Endothelial cell of hepatic sinusoid (primary cell): ENCODE results near the gene TMCO4.

Source experiments
- in situ Hi-C: cut with HindIII; loops from 2 replicates; pipeline ENCODE4 v1.10.0; 2017; ENCODE audit warnings: low sequenced_read_pairs

Gene TMCO4

DNA sequence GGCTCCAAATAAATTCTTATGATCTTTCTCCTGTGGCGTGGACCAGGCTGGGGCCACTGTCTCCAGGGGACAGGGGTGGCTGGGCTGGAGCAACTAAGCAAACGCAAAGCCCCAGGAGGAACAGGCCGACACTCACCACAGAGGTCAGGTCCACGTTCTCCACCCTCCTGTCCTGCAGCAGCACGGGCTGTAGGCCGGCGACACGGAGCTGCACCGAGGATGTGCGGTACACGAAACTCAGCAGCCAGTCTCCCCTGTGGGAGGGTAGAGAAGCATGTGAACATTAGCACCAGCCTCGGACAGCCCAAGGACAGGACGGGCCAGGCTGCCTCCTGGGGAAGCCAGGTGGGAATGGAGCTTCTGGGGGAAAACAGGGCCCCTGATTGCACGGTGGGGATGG is 105.4 kb downstream of the TMCO4 start:
- in situ Hi-C loops, result no loop called here

DNA sequence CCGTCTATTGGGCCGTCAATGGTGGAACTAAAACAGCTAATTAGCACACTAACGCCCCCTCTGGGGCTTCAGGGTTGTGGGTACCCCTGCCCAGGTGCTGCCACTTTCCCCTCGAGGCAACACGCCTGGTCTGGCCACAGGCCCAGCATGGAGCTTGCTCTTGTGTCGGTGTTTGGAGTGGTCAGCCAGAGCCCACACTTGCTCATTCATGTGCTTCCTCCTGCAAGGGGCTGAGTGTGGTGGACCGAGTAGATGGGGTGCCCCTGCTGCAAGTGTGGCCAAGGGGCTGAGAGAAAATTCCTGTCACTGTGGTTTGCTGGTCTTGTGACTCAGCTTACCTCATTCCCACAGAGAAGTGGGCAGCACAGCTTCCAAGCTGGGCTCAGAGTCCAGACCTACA is 109.4 kb downstream of the TMCO4 start:
- in situ Hi-C loops, result no loop called here

DNA sequence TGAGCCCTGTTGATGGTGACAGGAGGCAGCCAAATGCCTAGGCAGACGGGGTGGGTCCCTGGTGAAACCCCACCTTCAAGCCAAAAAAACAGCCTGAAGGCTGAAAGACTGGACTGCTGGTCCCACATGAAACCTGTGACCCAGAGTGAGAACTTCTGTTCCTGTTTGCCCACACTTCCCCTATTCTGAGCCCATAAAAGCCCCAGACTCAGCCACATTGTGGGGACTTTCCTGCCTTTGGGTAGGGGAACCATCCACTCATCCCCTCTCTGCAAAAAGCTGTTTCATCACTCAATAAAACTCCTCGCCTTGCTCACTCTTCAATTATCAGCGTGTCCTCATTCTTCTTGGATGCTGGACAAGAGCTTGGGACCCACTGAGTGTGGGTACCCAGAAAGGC is 109.9 kb downstream of the TMCO4 start:
- in situ Hi-C loops, result no loop called here

DNA sequence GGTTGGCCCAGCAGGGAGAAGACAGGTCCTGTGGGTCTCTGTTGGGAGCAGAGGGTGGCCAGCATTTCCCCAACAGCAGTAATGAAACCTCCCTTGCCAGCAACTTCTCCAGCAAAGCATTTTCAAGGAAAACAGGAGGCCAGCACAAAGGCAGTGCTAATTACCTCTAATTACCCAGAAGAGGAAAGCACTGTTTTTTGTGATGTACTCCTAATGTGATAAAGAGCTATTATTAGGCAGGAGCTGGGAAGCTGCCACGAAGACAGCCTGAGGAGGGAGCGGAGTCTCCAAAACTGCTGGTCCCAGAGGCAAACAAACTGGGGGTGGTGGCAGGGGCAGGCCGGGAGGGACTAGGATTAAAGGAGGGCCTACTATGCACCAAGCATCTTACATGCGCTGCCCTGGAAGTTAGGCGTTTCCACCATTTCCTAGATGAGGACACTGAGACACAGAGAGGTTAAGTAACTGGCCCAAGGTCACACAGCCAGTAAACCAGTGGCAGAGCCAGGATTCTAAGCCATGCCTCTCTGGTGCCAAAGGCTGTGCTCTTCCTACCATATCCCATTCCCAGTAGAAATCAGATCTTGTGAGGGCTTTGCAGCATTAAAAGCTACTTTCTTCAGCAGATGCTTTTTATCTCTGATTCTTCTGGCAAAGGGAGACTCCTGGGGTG is 110.5 kb downstream of the TMCO4 start:
- in situ Hi-C loops, result no loop called here

DNA sequence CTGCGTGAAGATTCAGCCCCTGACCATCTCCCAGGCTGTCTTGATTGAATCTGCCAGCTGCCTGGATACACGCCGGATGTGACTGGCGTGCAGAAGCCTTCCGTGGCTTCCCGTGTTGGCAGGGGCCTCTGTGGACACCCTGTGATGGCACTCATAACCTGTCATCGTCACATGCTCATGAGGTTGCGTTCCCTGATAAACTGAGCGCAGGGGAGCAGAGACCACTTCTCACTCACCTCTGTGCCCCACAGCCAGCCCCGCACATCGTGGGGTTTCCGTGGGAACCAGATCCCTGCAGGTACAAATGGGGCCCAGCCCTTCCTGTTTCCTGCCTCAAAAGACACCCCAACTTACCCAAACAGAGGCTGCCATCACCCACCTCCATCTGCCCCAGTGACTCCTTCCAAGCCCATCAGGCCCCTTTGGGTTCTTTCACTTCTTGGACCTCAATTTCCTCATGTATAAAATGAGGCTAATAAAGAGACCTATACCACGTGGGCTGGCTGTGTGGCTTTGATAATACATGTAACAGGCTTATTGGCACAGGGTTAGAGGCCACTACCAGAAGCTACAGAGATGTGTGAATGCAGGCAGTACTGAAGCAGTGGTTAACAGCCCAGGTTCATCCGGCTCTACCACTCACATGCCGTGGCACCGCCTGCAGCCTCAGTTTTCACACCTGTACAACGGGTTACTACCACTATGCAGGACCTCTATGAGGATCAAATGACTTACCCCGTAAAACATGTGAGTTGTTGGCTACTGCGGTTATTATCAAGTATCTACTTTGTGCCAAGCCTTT is 111.5 kb downstream of the TMCO4 start:
- in situ Hi-C loops, result no loop called here

DNA sequence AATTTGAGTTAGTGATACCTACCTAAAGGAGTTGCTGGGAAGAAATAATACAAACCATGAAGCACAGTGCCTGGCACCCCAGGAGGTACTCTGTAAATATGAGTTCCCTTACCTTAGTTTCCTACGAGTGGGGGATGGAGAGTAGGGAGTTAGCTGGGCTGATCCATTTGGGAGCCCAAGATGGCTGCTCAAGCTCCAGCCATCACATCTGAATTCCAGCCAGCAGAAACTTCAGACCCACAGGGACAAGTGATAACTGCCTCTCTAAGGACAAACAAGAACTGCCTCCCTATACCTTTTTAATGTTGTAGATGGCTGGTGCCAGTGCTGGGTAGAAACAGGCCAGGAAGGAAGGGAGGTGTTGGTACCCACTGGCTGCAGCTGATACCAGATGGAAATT is 112.3 kb downstream of the TMCO4 start:
- in situ Hi-C loops, result no loop called here

DNA sequence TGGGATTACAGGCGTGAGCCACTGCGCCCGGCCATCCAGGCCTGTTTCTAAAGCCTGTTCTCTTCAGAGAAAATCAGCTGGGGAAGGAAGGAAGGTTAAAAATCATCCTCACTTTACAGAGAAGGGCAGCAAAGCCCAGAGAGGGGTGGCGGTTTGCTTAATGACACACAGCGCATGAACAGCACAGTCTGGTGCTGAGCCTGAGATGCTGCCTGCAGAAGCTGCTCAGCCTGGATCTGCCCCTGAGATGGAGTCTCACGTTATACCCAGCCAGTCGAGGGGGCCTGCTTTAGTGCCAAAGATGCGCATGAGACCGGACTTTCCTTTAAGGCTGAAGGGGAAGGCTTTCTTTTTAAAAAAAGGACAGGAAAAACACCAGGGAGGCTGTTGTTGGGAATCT is 113.7 kb downstream of the TMCO4 start:
- in situ Hi-C loops, result no loop called here

DNA sequence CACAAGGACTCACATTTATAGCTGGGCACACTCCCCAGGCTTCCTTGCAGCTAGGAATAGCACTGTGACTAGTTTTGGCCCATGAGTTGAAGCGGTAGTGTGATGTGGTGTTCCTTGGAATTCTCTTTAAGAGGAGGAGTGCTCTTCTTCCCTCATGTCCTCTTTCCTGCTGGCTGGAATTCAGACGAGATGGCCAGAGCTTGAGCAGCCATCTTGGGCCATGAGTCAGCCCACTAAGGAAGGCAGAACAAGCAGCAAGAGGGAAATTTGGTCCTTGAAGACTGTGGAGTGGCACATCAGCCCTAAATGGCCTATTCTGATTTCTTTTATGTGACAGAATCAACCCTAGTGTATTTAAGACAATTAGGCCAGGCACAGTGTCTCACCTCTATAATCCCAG is 115.0 kb downstream of the TMCO4 start:
- in situ Hi-C loops, result no loop called here

DNA sequence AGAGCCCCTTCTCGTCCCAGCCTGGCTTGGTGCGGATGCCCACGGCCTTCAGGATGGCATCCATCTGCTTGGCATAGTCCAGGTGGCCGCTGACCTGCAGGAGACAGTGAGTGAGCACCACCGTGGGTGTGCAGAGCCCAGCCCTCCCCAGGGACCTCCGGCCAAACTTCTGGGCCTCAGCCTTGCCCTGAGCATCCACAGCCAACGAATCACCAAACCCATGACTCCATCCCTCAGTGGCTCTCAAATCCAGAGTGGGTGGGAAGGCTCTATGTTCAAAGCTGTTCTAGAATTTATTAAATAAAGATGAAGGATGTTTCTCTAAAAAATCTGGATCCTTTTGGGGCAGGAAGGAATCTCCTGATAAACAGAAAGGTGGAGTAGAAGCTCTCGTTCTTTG is 116.4 kb downstream of the TMCO4 start:
- in situ Hi-C loops, result no loop called here

DNA sequence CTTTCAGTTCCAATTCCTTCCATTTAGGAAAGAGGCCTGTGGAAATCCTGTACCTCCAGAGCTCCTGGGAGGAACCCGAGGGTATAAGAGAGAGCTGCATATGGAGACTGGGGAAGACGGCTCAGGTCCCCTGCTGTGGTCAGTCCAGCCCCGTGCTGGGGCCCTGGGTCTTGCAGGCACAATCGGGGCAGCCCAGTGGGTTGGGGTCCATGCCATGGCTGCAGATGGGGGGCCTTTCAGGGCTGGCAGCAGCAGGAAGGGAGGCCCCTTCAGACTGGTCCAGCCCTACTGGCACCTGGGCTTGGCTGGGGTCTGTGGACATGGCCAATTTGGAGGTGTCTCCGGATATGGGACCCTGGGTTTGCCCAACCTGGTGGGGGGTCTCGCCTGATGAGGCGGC is 116.8 kb downstream of the TMCO4 start:
- in situ Hi-C loops, result no loop called here

DNA sequence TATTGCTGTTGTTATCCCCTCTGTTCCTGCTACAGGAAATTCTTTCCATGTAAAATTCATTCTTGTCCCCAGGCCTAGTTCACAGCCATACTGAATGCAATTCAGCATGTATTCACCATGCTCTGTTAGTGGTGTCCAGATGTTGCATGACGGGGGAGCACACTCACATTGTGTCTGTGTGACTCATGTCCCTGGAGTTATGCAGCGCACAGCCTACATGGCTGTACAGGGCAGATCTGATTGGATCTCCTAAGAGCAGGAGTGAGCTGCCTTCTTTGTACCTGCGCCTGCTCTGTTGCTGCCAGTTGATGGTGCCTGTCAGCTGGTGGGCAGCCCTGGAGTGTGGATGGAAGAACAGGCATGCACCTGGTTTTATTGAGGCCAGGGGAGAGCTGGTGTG is 117.5 kb downstream of the TMCO4 start:
- in situ Hi-C loops, result no loop called here

DNA sequence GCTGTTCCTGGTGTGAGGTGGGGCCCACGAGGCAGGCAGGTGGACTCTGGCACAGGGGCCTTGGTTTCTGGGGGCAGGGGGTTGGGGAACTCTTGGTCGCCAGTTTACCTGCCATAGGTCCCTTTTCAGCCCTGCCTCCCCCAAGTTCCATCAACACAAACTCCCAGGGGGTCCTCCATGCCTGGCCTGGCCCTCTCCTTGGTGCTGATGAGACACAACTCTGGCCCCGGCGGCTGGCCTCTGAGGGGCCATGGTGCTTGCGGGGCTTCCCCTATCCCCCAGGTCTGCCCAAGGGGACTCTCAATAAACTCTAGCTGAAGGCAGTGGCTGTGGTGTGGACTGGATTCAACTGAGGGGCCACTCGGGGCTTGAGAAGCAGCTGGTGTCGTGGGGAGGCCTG is 119.1 kb downstream of the TMCO4 start:
- in situ Hi-C loops, result no loop called here

DNA sequence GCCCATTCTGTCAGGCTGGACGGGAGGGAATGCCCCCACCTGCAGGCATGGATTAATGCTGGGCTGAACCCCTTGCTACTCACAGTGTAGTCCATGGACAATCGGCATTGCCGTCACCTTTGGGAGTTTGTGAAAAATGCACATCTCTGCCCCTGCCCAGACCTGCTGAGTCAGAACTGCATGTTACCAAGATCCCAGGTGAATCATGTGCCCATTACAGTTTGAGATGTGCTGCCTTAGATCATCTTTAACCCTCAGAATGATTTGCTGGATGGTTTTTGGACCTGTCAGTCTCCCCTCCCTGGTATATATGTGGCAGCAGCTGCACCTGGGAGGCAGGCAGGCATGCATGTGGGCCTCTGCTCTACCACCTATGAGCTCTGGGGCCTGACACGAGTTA is 120.0 kb downstream of the TMCO4 start:
- in situ Hi-C loops, result no loop called here

DNA sequence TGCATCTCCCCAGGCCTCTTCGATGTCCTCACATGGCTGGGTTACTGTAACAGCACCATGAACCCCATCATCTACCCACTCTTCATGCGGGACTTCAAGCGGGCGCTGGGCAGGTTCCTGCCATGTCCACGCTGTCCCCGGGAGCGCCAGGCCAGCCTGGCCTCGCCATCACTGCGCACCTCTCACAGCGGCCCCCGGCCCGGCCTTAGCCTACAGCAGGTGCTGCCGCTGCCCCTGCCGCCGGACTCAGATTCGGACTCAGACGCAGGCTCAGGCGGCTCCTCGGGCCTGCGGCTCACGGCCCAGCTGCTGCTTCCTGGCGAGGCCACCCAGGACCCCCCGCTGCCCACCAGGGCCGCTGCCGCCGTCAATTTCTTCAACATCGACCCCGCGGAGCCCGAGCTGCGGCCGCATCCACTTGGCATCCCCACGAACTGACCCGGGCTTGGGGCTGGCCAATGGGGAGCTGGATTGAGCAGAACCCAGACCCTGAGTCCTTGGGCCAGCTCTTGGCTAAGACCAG is 120.7 kb downstream of the TMCO4 start:
- in situ Hi-C loops, result no loop called here

DNA sequence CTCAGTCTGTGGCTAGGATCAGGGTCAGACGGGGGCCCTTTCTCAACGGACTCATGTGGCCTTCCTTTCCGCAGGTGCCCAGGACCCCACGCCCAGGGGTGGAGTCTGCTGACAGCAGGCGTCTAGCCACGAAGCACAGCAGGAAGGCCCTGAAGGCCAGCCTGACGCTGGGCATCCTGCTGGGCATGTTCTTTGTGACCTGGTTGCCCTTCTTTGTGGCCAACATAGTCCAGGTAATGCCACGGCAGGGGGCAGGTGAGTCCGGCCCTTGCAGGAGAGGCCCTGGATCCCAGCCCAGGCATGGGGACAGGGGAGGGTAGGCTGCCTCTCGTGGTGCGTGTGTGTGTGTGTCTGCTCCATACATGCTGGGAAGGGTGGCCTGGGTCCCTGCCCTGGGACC is 121.2 kb downstream of the TMCO4 start:
- in situ Hi-C loops, result no loop called here

DNA sequence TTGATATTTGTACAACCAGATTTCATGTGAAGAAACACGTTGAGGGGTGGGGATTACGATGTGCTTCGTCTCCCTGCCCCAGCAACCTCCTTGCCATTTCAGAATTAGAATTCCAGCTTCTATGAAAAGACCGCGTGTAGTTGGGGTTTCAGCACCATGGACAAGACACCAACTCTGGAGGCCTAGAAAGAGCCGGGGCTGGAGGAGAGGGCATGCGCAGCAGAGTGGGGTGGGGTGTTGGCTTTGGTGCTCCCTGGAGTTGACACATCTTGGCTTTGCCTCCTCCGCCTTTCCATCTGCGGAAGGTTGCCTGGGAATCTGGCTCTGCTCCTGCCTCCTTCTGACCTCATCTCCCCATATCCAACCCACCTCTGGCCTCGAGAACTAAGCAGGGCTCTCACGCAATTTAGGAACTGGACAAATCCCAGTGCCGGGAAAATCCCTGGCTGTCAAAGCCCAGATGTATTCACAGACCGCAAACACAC is 123.2 kb downstream of the TMCO4 start:
- in situ Hi-C loops, result no loop called here

DNA sequence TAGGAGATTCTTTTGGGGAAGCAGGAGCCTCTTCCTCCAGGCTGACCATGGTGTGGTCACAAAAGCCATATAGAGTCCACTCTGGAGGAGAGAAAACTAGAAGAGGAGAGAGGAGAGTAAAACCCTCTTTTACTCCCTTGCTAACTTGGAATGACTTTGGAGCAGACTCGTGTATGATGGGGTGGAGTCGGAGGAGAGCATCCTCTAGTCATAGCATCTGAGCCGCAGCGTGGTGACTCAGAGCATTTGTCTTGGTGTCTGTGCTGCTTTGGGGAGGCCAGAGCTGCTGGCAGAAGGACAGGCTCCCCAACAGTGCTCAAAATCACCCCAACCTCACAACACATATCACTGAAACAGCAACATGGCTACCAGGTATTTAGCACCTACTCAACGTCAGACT is 123.9 kb downstream of the TMCO4 start:
- in situ Hi-C loops, result no loop called here

DNA sequence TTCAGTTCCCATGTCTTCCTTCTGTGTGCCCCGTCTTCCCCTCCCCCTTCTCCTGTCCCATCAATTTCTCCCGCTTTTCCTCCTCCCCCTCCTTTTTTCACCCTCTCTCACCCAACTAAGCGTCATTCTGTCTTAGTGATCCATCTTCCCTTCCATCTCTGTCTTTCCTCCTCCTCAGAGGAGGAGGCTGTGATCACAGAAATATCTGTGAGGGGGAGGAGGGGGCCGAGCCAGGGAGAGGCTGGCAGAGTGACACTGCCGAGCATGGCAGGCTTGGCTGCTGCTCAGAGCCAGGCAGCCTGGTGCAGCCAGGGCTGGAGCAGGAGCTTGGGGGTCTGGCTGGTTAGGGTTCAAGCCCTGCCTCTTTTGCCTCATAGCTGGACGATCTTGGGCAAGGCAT is 127.5 kb downstream of the TMCO4 start:
- in situ Hi-C loops, result no loop called here

DNA sequence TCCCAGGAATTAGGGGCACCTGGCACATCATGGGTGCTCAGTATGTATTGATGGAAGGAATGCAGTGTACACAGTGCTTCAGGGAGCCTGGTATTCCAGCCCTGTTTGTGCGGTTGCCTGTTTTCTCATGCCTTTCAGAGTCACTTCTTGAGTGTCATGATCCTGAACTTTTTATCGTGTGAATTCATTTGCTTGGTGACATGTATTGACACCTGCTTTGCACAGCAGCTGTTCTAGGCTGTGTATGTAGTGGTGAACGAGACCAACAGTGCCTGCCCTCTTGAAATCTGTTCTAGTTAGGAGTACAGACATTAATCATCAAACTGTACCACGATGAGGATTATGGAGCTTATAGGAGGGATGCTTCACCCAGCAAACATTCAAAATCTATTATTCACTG is 128.9 kb downstream of the TMCO4 start:
- in situ Hi-C loops, result no loop called here

DNA sequence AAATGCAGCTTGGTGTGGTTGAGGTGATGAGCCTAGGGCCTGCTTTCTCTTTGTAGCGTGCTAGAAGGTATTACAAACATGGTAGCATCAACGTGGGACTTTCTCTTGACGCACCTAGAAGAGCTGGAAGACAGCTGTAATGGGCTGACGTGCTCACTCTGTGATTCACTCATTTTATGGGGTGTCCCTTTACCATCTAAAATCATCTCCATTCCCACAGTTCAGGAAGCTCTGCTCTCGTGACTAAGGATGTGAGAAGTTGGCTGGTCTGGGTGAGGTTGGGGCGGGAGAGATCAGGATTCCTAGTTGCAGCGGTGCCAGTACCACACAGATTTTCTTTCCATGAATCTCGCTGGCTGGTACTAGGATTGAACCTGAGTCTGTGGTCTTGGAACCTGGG is 130.8 kb downstream of the TMCO4 start:
- in situ Hi-C loops, result loop anchor here (5.0 kb wide), 2 partner anchors 38 to 93 kb away; no protein-coding TSS in a partner anchor

DNA sequence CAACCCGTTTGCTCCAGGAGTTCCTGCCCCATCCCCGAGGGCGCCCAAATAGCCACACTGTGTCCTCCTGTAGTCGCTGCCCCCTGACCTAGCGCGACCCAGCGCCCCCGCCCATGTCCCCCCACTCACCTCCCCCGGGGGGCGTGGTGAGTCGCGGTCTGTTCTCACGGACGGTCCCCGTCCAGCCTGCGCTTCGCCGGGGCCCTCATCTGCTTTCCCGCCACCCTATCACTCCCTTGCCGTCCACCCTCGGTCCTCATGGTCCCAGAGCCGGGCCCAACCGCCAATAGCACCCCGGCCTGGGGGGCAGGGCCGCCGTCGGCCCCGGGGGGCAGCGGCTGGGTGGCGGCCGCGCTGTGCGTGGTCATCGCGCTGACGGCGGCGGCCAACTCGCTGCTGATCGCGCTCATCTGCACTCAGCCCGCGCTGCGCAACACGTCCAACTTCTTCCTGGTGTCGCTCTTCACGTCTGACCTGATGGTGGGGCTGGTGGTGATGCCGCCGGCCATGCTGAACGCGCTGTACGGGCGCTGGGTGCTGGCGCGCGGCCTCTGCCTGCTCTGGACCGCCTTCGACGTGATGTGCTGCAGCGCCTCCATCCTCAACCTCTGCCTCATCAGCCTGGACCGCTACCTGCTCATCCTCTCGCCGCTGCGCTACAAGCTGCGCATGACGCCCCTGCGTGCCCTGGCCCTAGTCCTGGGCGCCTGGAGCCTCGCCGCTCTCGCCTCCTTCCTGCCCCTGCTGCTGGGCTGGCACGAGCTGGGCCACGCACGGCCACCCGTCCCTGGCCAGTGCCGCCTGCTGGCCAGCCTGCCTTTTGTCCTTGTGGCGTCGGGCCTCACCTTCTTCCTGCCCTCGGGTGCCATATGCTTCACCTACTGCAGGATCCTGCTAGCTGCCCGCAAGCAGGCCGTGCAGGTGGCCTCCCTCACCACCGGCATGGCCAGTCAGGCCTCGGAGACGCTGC is 133.9 kb downstream of the TMCO4 start:
- in situ Hi-C loops, result loop anchor here (5.0 kb wide), 2 partner anchors 42 to 97 kb away; no protein-coding TSS in a partner anchor
